NCI-H146 treated with DMSO at 0.1 percent for 48 hours (cell line): ENCODE measurements around the gene GRID1.
"Not testable (repeated sequence)": the region's sequence is repeated elsewhere in the genome, so short reads cannot be mapped to it uniquely, and the experiment has no call there.

Experiments
- DNase-seq: peaks from one replicate; lab custom pipeline; 2025; ENCODE audit not compliant: unreplicated experiment; lab: John Stamatoyannopoulos, UW

Gene GRID1

DNA sequence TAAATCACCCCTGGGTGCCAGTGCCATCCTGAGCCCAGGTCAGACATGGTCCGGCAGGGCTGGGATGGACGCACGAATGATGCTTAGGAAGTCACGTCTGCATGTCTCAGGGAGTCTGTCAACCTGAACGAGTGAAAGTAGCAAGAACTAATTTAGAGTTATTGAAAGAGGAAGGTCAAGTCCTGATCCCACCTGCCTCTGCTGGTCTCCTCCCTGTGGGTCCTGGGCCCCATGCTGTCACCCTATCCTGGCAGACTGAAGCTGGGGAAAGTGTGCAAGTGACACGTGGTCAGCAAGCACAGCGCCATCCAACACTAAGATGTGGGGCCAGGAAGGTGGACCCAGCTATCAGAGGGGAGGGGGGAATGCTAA, 26.1 kb upstream of the GRID1 start:
- no peak for DNase-seq

DNA sequence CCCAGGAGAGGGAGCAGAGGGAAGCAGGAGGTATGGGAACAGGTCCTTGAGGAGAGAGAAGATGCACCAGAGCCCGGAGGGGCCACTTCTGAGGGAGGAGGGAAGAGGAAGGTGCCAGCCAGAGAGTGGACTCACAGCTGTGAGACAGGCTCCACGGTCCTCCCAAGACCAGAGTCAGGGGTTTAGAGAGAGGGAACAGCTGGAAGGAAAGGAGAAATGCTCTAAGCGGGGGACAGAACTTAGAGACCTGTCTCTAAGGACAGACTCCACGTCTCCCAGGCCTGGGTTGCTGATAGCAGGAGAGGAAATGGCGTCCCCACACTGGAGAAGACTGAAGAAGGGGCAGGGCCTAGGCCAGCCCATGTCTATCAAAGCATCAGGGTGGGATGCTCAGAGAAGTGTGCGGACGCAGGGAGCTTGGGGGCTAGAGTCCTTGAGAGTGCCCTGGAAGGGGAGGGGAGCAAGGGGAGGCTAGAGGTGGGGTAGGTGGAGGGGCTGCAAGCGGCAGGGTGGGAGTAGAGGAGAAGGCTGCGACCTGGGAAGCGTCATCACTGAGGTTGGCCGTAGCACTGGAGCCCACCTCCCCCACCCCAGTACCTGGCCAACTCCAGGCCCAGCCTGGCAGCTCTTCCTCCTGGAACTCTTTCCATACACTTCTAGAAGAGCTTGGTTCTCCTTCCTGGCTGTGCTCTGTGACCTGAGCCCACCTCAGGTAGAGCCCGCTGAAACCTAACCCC, 25.6 kb upstream of the GRID1 start:
- no peak for DNase-seq

DNA sequence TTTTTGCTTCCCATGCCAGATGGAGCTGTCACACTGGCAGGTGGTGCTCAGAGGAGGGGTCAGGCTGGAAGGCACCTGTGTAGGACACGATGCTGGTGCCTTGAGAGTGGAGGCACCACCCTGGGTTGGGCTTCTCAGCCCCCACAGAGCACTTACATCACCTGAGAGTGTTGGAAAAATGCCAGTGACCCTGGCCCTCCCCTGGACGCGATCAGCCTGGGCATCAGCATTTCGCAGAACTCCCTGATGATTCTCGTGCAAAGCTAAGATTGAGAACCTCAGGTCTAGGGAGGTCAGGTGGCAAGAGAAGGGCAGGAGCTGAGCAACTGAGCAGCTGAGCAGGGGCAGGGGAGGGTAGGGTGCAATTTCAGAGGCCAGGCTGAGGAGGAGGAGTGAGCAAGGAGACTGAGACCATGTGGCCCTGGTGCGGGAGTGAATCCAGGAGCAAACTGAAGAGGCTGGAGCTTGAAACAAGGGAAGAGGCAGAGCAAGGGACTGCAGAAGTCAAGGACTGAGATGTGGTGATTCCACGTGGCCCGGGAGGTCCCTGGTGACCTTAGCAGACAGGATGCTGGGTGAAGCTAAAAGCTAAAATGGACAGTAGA, 24.7 kb upstream of the GRID1 start:
- no peak for DNase-seq

DNA sequence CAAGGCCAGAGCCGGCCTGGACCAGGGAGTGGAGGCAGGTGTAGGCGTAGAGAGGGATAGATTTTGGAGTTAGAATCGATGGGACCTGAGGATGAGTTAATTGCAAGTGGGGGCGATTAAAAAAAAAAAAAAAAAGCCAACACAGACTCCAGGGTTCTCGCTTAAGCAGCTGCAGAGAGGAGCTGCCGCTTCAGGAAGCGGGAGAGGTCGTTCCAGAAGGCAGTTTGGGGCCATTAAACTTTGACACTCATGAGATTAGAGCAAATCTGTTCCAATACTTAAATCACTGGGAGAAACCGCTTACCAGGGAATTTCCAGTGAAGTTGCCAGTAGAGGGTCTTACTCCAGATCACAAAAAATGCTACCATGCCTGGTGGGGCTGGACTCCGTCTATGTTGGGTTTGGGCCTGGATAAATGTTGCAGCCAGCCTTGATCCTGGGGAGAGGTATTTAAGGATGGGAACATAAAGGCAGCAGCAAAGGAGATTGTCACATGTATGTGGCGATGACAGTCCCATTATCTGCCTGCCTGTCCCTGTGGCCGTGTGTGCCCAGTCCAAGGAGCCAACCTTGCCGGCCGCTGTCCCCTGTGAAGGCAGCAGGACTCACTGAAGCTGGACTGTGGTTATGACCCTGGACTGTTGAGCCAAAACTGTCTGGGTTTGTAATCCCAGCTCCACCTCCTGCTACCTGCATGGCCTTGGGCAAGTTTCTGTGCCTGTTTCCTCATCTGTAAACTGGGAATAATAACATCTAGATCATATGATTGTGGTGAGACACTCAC, 23.9 kb upstream of the GRID1 start:
- DNase-seq = no peak

DNA sequence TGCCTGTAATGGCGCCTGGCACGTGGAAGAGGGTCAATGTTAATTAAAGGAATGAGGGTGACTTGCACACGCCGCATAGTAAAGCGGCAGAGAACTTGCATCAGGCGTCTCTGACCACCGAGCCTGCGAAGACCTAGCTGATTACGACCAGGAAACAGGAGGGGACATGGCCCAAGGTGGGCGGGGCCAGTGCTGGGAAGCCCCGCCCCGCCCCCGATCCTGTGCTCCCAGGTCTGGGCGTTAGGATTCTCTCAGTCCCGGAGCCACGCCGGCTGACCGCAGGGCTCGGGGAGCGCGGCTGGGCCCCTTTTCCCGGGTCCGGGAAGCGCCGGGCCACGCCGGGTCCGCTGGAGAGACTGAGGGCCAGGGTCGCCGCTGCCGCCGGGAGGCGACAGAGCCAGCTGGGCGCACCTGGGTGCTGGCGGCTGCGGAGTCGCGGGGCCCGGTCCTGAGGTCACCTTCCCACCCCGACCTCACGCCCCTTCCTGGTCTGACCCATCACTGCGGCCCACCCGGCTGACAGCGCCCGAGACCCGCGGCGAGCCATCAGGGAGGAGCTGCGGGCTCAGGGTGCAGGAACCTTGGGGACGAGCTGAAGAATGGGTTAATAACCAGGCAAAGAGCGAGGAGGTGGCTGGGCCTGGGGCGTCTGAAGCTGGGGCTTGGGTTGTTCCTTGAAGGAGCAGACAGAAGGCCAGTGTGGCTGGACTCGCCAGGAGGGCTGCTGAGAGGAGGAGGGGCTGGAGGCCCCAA, 23.0 kb upstream of the GRID1 start:
- DNase-seq = no peak

DNA sequence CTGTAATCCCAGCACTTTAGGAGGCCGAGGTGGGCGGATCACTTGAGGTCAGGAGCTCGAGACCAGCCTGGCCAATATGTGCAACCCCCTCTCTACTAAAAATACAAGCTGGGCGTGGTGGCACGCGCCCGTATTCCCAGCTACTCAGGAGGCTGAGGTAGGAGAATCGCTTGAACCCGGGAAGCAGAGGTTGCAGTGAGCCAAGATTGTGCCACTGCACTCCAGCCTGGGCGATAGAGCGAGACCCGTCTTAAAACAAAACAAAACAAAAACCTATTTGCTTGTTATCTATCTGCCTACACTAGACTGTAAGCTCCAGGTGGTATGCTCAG, 22.5 kb upstream of the GRID1 start:
- not testable (repeated sequence) for DNase-seq

DNA sequence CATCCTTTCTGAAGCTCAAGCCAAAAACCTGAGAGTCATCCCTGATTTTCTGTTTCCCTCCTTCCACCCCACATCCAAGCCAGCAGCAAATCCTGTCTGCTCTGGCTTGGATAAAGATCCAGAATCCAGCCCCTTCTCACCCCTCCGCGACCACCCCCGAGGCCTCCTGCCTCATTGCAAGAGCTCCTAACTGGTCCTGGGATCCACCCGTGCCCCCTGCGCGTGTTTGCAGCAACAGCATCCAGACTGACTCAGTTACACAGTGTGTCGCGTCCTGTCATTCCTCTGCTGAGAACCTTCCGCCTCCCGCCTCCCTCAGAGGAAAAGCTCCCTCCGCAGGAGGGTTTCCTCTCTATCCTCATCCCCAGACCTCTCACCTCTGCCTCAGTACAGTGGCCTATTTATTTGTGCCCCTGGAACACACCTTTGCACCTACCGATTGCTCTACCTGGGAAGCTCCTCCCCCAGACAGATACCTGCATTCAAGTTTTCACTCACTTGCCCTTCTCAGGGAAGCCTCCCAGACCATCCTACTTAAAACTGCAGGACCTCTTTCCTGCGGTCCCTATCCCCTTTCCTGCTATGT, 21.6 kb upstream of the GRID1 start:
- no peak for DNase-seq

DNA sequence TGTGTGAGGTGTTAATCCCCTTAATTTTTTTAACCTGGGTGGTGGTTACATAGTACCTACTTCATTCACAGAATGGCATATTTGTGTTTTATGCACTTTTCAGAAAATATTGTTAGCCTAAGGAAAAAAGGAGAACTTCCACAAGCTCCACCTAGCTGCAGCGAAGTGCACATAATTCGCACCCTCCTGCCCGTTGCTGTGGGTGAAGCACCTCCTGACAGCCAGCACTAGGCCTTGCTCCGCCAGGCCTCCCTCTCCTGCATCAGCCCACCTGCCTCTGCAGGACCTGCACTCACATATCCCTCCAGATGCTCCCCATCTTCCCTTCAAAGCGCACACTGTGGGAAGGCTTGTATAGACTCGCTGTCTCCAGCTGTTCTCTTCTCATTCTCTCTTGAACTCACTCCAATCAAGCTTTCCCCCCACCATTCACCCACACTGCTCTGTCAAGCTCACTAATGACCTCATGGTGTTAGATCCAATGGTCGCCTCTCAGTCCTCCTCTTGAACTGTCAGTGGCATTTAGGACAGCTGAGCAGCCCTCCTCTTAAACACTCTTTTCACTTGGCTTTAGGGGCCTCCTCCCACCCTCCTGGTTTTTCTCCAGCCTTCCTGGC, 20.7 kb upstream of the GRID1 start:
- DNase-seq = no peak

DNA sequence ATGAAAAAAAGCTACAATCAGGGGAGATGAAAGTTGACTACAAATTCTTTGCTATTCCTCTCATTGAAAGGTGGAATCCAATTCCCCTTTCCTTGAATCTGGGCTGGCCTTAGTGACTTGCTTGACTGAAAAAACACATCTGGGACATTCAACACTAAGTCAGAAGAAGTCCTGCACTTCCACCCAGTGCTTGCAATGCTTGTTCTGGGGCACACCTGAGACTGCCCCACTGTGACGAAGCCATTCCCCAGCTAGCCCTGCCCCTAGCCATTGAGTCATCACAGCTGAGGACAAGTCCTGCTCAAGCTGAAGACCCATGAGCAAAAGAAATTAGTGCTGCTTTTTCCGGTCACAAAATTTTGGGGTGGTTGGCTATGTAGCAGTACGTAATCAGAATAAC, 19.2 kb upstream of the GRID1 start:
- DNase-seq = no peak

DNA sequence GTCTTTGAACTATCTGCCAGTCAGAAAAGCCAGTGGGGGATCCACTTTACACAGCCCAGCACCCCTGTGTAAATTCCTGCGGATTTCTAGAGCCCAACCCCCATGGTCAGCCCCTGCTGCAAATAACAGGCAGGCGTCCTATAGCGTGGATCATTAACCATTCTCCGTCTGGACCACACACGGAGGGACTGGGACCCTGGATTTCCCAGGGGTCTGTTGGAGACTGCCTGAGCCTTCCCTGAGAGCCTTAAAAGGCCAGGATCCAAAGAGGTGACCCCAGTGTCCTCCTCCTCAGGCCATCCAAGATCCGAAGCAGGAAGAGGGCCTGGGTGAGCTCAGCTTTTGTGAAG, 11.2 kb upstream of the GRID1 start:
- DNase-seq = no peak

DNA sequence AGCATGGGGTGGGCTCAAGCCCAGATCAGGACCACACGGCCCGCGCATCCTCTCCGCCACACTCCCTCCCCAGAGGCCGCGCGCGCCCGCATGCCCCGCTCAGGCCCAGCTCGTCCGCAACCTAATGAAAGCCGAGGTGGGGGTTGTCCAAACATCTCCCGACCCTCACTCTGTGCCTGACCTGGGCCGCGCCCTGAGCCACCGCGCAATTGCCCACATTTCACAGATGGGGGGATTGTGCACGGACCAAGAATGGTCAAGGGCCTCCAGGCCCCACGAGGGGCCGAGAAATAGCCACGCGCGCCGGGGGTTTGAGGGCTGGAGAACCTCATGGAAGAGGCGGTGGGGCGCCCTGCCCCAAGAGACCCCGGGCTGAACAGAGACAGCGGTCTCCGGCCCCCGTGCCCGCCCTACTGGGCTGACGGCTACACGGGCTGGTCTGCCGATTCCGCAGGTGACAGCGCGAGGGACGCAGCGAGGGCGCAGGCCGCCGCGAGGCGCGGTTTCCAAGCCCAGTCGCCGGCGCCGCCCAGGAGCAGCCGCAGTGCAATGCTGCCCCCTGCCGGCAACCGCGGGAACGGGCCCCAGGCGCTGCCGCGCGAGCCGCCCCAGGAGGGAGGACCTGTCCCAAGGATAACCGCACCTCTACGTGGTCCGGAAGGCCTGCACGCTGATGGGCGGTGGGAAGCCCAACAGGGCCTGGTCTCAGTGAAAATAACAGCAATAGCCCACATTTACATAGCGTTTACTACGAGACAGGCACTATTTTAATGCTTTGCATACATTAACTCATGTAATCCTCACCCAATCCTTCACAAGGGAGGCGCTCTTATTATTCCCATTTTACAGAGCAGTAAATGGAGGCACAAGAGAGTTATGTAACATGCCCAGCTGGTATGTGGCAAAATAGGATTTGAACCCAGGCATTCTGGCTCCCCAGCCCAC, 10.5 kb upstream of the GRID1 start:
- DNase-seq = peak; percentile 28

DNA sequence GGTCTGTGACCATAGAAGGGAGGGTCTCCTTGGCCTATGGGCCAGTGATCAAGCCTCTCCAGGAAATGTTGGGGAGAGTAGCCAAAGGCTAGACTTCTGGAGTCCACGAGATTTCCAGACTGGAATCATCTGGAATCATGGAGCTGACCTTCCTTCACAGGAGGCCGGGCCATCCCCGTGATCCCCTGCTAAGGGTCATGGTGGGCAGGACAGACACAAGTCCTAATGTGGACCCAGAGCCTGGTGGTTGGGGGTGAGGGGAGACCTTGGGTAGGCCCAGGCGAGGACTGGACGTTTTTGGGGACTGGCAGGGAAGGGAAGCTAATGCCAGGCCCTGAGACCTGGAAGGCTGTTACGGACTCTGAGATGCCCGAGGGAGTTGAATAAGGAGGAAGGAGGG, 9.8 kb upstream of the GRID1 start:
- no peak for DNase-seq

DNA sequence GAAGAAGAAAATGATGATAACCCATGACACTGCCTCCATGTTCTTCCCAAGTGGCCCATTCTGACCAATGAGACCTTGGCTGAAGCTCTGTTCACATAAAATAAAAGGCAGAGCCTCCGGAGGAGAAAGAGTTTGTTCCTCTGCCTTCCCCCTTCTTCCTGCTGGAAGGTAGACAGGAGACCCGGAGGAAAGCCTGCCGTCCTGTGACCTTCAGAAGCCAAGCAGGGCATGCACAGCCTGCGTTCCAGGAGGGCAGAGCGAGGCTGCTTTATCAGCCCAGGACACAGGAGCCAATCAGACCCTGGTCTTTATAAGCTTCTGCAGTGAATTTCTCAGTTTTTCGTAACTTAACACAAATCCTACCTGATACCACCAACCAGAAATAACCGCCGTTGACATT, 8.6 kb upstream of the GRID1 start:
- no peak for DNase-seq

DNA sequence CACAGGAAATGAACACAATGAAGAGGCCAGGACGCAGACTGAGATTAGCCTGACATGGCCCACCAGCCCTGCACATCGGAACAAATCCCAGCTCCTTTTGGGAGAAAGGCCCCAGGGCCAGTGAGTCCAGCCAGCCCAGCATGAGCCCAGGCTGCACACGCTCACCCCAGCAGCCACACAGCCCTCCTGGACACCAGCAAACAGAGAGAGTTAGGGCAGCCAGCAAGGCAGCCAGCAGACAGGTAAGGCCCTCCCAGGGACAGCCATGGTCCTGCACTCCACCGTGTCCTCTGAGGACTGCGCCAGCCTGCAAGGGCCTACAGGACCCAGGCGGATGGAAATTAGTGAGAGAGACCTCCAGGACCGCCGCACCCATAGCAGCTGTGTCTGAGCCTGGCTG, 8.1 kb upstream of the GRID1 start:
- DNase-seq = no peak

DNA sequence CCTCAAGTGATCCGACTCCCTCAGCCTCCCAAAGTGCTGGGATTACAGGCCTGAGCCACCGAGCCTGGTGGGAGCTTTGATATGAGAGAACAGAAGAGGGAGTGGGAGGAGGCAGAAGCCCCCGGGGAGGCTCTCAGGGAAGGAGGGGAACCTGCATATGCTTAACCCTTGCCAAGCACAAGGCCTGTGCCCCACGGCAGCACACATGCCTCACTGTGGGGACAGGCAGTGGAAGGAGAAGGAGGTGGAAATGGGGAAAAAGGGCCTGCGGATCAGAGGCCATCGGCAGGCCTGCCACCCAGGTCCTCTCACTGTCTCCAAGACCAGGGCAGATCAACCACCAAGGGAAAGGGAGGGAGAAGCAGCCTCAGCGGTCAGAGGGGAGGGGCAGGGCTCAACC, 7.2 kb upstream of the GRID1 start:
- no peak for DNase-seq

DNA sequence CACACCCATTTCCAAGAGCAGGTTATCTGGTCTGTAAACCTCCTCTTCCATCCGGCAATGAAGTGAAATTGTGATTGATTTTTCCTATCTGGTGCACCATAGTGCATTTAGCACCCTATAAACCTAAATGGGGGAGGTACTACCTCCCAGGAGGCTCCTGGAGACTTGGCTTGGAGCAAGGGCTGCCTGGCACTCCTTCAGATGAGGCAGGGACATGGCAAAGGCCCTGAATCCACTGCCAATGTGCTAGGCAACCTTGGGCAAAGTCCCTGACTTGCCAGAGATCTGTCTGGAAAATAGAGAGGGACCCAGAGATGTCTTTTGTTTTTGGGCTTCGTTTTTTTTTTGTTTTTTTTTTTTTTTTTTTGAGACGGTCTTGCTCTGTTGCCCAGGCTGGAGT, 6.7 kb upstream of the GRID1 start:
- DNase-seq = no peak

DNA sequence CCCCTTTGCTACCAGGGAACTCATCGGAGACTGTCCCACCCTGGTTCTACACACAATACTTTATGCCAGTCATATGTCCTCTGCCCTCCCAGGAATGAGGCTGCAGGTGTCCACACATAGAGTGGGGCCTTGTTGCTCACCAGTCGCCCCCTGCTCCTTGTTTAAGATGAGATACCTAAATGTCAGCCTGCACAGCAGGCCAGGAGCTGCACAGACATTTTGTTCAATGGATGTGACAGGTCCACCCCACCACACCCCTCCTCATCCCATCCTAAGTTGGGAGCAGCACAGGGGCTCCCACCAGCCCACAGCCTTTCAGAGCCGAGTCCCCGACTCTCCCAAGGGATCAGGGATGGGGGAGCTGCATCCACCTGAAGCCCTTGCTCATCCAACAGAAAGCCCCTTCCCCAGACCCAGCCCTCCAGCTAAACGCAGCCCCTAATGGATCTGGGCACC, 6.2 kb upstream of the GRID1 start:
- no peak for DNase-seq

DNA sequence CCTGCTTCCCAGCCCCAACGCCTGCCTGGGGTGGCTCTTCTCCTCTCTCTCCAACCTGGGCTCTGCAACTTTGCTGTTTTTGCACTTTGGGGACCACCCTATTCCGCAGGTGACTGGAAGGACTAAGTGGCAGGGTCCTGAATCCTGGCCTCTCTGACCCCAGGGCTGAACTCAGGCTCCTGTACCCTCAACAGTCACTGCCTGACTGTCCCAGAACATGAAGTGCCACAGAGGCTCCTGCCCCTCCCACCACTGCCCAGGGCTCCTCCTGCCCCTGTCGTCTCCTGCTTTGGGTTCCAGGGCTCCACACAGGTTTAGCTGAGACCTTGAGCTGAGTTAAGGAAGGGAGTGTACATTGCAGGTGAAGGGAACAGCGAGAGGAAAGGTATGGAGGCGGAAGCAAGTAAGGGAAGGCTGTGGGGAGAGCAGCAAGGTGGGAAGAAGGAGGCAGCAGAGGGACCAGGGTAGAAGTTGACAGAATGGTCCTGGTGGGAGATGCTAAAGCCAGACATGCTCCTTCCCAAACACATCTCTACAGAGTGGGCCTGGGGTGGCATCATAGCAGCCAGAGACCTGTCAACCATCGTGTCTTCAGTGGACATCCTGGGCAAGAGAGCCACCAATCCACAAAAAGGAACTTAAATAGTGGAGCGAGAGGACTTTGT, 5.7 kb upstream of the GRID1 start:
- DNase-seq = no peak

DNA sequence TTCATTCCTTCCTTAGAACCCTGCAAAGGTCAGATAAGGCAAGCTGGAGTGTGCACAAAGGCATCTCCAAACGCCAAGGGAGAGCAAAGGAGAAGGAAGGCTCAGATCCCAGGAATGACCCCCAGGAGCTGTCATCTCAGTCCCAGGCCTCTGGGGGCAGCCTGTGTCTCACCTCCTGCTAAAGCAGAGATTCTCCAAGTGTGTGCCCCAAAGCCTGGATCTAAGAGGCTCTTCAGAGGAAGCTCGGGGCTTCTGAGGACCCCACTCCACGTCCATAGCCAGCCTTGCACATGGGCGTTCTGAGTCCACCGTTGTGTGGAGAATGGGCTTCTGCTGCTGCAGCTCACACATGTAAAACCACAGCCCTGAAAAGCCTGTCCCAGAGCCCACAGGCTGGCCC, 5.1 kb upstream of the GRID1 start:
- no peak for DNase-seq
